Measurements from ENCODE around the gene RUVBL1. TPM values are rescaled to one million over a fixed set of nuclear protein-coding genes. Genes with fewer than 3 reads are reported as not detected.

Gene RUVBL1
- total RNA-seq, 1 donor from 2014 or later: 33.1 TPM

DNA sequence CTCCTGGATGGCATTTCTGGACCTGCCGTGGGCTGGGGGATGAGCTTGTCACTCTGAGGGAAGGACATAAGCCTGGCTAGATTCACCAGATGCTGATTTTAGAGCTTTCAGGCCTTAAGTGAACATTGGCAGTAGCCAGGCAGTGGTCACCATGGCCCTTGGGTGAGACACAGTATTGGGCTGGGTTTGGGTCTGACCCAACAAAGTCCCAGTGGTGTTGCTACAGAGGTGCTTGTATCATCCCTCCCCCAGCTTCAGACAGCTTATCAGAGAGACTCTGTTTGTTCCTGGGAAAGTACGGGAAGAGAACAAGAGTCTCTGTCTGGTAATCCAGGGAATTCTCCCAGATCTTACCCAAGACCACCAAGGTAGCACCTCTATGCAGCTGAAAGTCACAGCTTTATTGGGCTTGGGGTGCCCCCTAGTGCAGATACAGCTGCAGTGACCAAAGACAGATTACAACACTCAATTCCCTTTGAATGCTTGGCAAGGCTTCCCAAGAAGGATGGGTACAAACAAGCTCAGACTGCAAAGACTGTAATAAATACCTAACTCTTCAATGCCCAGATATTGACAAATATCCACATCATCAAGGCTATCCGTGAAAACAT lies 9.8 kb upstream of the RUVBL1 start:
- no peak overlapping the region for H3K4me3 Mint-ChIP-seq (ENCODE audit: unreplicated experiment)
- peak; percentile 32 for DNase-seq
- no peaks in the 10 kb centered on the region for H3K4me1 Mint-ChIP-seq (ENCODE audit: low read depth, unreplicated experiment)
- peaks cover 5% of the 10 kb centered on the region for H3K9me3 Mint-ChIP-seq (ENCODE audit: unreplicated experiment)
- H3K36me3 Mint-ChIP-seq (ENCODE audit: unreplicated experiment): no peaks in the 10 kb centered on the region
- H3K27me3 Mint-ChIP-seq (ENCODE audit: unreplicated experiment): peaks cover 3% of the 10 kb centered on the region
- TF ChIP-seq CTCF (IDR thresholded peaks at IDR 0.05; ENCODE audit: partially characterized antibody, unreplicated experiment): peak; percentile 13
- H3K27ac Mint-ChIP-seq (ENCODE audit: unreplicated experiment): no peak overlapping the region

DNA sequence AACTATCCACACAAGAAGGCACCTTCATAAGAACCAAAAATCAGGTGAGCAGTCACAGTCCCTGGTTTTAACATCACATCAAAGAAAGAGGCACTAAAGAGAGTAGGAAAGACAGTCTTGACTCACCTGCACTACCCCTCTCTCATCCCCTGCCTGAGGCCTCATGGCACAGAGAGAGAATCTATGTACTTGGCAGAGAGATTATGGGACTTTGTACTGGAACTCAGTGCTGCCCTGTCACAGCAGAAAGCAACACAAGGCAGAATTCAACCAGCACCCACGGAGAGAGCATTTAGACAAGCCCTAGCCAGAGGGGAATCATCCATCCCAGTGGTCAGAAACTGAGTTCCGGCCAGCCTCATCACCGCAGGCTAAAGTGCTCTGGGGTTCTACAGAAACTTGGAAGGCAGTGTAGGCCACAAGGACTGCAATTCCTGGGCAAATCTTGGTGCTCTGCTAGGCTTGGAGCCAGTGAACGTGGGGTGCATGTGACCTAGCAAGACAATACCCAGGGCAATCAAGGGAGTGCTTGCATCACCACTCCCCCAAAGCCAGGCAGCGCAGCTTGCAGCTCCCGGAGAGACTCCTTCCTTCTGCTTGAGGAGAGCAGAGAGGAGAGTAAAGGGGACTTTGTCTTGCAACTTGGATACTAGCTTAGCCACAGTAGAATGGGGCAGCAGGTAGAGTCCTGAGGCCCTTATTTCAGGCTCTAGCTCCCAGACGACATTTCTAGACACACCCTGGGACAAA lies 8.5 kb upstream of the RUVBL1 start:
- Mint-ChIP-seq H3K36me3 (ENCODE audit: unreplicated experiment) (no peaks in the 10 kb centered on the region), H3K27ac (ENCODE audit: unreplicated experiment) (no peak overlapping the region), H3K4me1 (ENCODE audit: low read depth, unreplicated experiment) (no peaks in the 10 kb centered on the region), H3K27me3 (ENCODE audit: unreplicated experiment) (peaks cover 3% of the 10 kb centered on the region), H3K9me3 (ENCODE audit: unreplicated experiment) (peaks cover 5% of the 10 kb centered on the region), H3K4me3 (ENCODE audit: unreplicated experiment) (no peak overlapping the region)
- no peak for TF ChIP-seq CTCF (IDR thresholded peaks at IDR 0.05; ENCODE audit: partially characterized antibody, unreplicated experiment)
- DNase-seq: no peak

- H3K9me3 Mint-ChIP-seq (ENCODE audit: unreplicated experiment): peaks cover 5% of the 10 kb centered on the region
- H3K27ac Mint-ChIP-seq (ENCODE audit: unreplicated experiment): no peak overlapping the region
- H3K4me1 Mint-ChIP-seq (ENCODE audit: low read depth, unreplicated experiment): peaks cover 3% of the 10 kb centered on the region
- no peak overlapping the region for H3K4me3 Mint-ChIP-seq (ENCODE audit: unreplicated experiment)
- peaks cover 3% of the 10 kb centered on the region for H3K27me3 Mint-ChIP-seq (ENCODE audit: unreplicated experiment)
- TF ChIP-seq CTCF (IDR thresholded peaks at IDR 0.05; ENCODE audit: partially characterized antibody, unreplicated experiment): no peak
- no peaks in the 10 kb centered on the region for H3K36me3 Mint-ChIP-seq (ENCODE audit: unreplicated experiment)
- no peak for DNase-seq
Observed at GRCh38 chr3:128128251-128128650, 4.6 kb upstream of the RUVBL1 start.

GRCh38 chr3:128127236-128127635 lies 3.6 kb upstream of the RUVBL1 start:
- Mint-ChIP-seq H3K9me3 (ENCODE audit: unreplicated experiment) (peaks cover 5% of the 10 kb centered on the region), H3K27me3 (ENCODE audit: unreplicated experiment) (peaks cover 3% of the 10 kb centered on the region), H3K4me3 (ENCODE audit: unreplicated experiment) (no peak overlapping the region), H3K36me3 (ENCODE audit: unreplicated experiment) (no peaks in the 10 kb centered on the region), H3K4me1 (ENCODE audit: low read depth, unreplicated experiment) (peaks cover 3% of the 10 kb centered on the region), H3K27ac (ENCODE audit: unreplicated experiment) (no peak overlapping the region)
- no peak for DNase-seq
- no peak for TF ChIP-seq CTCF (IDR thresholded peaks at IDR 0.05; ENCODE audit: partially characterized antibody, unreplicated experiment)

DNA sequence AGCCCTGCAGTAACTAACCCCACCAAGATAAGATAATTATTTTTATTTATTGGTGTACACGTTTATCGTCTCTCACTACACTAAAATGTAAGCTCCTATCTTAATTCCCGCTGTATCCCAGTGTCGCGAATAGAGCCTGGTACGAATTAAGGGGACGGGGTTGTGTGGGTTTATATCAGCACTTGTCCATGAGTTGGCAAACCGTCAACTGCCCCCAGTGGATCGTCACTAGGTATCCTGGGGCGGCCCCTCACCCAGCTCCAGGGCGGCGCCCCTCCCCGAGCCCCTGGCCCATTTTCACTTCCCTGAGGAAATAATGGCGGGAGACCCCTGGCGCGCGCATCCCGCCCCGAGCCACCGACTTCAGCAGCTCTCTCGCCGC lies 465 bp downstream of the RUVBL1 start:
- peak overlapping the region; percentile 89 for H3K27ac Mint-ChIP-seq (ENCODE audit: unreplicated experiment)
- H3K4me3 Mint-ChIP-seq (ENCODE audit: unreplicated experiment): peak overlapping the region; percentile 97
- H3K4me1 Mint-ChIP-seq (ENCODE audit: low read depth, unreplicated experiment): peaks cover 5% of the 10 kb centered on the region
- no peak for TF ChIP-seq CTCF (IDR thresholded peaks at IDR 0.05; ENCODE audit: partially characterized antibody, unreplicated experiment)
- no peaks in the 10 kb centered on the region for H3K36me3 Mint-ChIP-seq (ENCODE audit: unreplicated experiment)
- H3K27me3 Mint-ChIP-seq (ENCODE audit: unreplicated experiment): peaks cover 3% of the 10 kb centered on the region
- no peak for DNase-seq
- peaks cover 5% of the 10 kb centered on the region for H3K9me3 Mint-ChIP-seq (ENCODE audit: unreplicated experiment)
